GM06990 (cell line): Measurements from ENCODE around the gene CCDC73.
"Not testable (repeated sequence)": the region's sequence is repeated elsewhere in the genome, so short reads cannot be mapped to it uniquely, and the experiment has no call there.

Source experiments
- DNase-seq: peaks from one replicate; pipeline ENCODE4 v3.0.0-alpha.2; 2011; ENCODE audit not compliant: insufficient read length; ENCODE audit errors: extremely low read depth
- H3K27me3 ChIP-seq: replicated peaks from 2 replicates; pipeline ENCODE4 v1.6.0; 2011; ENCODE audit warnings: low read length; ENCODE audit not compliant: control insufficient read depth, insufficient read depth
- H3K36me3 ChIP-seq: 2 replicates; pipeline ENCODE4 v1.5.1; 2011; ENCODE audit warnings: low read length; ENCODE audit not compliant: control insufficient read depth, insufficient read depth
- H3K4me3 ChIP-seq: replicated peaks from 2 replicates; pipeline ENCODE4 v1.5.1; 2011; ENCODE audit warnings: low read depth, mild to moderate bottlenecking, control low read depth, low read length
- TF ChIP-seq, protein P1 (sequence below): IDR thresholded peaks from 2 replicates; pipeline ENCODE4 v1.5.1; 2011; ENCODE audit warnings: low read length, control low read depth, mild to moderate bottlenecking, inconsistent platforms; ENCODE audit not compliant: insufficient read depth, poor library complexity, severe bottlenecking

The CCDC73 gene

DNA sequence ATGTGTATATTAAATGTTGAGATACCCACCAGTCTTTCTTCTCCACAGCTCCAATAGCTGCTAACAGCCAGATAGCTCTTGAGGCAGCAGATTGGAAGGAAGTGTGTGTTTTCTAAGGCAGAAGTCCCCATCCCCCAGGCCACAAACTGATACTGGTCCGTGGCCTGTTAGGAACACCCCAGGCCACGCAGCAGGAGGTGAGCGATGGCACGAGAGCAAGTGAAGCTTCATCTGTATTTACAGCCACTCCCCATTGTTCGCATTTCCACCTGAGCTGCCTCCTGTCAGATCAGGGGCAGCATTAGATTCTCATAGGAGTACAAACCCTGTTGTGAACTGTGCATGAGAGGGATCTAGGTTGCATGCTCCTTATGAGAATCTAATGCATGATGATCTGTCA, 12.7 kb downstream of the CCDC73 start:
- no peak for DNase-seq
- TF ChIP-seq, protein P1, sequence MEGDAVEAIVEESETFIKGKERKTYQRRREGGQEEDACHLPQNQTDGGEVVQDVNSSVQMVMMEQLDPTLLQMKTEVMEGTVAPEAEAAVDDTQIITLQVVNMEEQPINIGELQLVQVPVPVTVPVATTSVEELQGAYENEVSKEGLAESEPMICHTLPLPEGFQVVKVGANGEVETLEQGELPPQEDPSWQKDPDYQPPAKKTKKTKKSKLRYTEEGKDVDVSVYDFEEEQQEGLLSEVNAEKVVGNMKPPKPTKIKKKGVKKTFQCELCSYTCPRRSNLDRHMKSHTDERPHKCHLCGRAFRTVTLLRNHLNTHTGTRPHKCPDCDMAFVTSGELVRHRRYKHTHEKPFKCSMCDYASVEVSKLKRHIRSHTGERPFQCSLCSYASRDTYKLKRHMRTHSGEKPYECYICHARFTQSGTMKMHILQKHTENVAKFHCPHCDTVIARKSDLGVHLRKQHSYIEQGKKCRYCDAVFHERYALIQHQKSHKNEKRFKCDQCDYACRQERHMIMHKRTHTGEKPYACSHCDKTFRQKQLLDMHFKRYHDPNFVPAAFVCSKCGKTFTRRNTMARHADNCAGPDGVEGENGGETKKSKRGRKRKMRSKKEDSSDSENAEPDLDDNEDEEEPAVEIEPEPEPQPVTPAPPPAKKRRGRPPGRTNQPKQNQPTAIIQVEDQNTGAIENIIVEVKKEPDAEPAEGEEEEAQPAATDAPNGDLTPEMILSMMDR: no peak
- H3K27me3 ChIP-seq: no peaks in the 10 kb centered on the region
- no peak overlapping the region for H3K4me3 ChIP-seq
- H3K36me3 ChIP-seq: no peaks in the 10 kb centered on the region

DNA sequence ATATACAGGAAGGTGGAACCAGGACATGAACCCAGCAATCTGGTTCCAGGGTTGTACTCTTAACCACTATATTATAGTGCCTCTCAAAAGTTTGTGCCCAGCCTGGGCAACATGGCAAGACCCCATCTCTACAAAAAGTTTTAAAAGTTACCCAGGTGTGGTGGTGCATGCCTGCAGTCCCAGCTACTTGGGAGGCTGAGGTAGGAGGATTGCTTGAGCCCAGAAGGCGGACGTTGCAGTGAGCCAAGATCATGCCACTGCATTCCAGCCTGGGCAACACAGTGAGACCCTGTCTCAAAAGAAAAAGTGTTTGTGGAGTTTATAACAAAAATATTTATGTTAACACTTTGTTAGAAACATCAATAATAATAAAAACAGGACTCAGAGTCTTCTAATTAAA, 13.6 kb downstream of the CCDC73 start:
- not testable (repeated sequence) for H3K27me3 ChIP-seq, H3K36me3 ChIP-seq, H3K4me3 ChIP-seq, DNase-seq

DNA sequence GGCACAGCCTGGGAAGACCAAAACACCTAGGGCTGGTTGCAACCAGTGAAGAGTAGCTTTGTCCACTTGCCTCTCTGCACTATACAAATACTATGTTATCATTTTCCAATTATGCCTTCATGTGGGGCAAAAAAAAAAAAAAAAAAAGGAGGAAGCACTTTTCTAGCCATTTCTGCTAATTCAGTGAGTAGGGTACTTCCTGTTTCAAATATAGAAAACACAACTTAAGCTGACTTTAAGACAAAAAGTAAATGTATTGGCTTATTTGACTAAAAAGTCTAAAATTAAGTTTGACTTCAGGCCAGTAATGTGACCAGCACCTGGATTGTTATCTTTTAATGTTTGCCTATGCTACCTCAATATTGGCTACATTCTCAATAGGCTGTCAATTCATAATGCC, 15.3 kb downstream of the CCDC73 start:
- TF ChIP-seq, protein P1: no peak
- Histone ChIP-seq H3K27me3 (no peaks in the 10 kb centered on the region), H3K4me3 (no peak overlapping the region), H3K36me3 (no peaks in the 10 kb centered on the region)
- DNase-seq: peak; percentile 24

DNA sequence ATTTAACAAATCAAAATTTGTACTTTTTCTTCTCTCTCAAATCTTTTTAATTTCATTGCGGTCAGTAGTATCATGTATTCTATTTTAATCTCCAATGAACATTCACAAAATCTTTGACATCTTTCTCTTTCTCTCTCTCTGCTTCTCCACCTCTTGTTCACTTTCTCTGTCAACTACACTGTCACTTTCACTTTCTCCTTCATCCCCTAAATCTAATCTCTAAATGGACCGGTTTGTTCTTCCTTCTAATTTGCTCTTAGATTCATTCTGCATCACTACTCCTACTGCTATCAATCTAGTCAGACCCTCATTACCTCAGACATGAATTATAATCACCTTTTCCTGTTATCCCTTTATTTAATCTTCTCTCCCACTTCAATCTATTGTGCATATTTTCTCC, 18.6 kb downstream of the CCDC73 start:
- DNase-seq: no peak
- Histone ChIP-seq H3K36me3 (no peaks in the 10 kb centered on the region), H3K4me3 (no peak overlapping the region; the same call in 1 of the 2 replicates), H3K27me3 (no peaks in the 10 kb centered on the region)
- TF ChIP-seq, protein P1: no peak

DNA sequence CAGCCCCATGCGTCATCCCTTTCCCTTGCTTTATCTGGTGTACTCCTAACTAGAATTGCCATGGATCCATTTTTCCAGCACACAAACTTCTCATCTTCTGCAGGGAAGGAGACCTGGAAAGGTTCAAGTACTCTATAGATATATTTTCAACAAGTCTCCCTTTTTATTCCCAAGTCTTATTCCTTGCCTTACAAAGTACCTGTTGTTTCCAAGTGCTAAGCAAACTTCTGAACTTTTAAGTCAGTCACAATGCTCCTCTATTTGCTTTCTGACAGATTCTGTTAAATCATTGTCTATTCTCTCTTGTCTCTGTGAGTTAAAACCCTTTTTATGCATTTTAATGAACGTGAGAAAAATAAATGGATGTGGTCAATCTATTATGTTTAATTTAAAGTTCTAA, 20.4 kb downstream of the CCDC73 start:
- no peak for DNase-seq
- TF ChIP-seq, protein P1: no peak
- Histone ChIP-seq H3K36me3 (no peaks in the 10 kb centered on the region), H3K27me3 (no peaks in the 10 kb centered on the region), H3K4me3 (no peak overlapping the region)

DNA sequence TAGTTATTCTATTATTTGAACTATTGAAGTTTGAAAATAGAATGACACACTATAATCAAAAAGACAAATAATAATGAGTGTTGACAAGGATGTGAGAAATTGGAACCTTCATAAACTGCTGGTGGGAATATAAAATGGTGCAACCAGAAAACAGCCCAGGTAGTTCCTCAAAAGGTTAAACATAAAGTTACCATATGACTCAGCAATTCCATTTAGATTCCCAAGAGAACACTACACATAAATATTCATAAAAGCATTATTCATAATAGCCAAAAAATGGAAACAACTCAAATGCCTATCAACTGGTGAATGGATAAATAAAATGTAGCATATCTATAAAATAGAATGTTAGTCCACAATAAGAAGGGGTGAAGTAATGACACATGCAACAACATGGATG, 21.7 kb downstream of the CCDC73 start:
- Histone ChIP-seq H3K27me3 (no peaks in the 10 kb centered on the region), H3K36me3 (no peaks in the 10 kb centered on the region), H3K4me3 (no peak overlapping the region)
- TF ChIP-seq, protein P1: no peak
- DNase-seq: no peak

DNA sequence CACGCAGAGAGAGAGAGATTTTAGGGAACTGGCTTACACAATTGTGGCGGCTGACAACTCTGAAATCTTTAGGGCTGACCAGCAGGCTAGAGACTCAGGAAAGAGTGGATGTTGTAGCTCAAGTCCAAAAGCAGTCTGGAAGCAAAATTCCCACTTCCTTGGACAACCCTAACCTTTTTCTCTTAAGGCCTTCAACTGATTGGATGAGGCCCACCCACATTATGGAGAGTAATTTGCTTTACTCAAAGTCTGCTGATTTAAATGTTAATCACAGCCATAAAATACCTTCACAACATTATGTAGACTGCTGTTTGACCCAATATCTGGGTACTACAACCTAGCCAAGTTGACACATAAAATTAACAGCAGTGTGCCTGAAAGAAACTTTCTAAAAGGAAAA, 32.7 kb downstream of the CCDC73 start:
- H3K36me3 ChIP-seq, H3K27me3 ChIP-seq, DNase-seq, H3K4me3 ChIP-seq: not testable (repeated sequence)
